ENCODE data around the gene NMNAT3.

NMNAT3 gene

GRCh38 chr3:139577346-139577745 lies 100.4 kb downstream of the NMNAT3 start:
- Histone ChIP-seq H3K36me3 (replicated peaks) (no peaks in the 10 kb centered on the region), H3K27me3 (replicated peaks) (no peaks in the 10 kb centered on the region), H3K4me3 (ENCODE audit: low read depth, low read length) (no peak overlapping the region), H3K27ac (no peak overlapping the region)
- in situ Hi-C loops (cut with HindIII; ENCODE audit: low pct_ligation_motif_present, low sequenced_read_pairs), result no loop called here
- no peak for TF ChIP-seq CTCF (IDR thresholded peaks at IDR 0.05; ENCODE audit: low read depth, low read length, missing control alignments)
- DNase-seq, result no peak

- Histone ChIP-seq H3K36me3 (replicated peaks) (no peaks in the 10 kb centered on the region), H3K27me3 (replicated peaks) (no peaks in the 10 kb centered on the region), H3K4me3 (ENCODE audit: low read depth, low read length) (no peak overlapping the region), H3K27ac (no peak overlapping the region)
- peak; percentile 27 for TF ChIP-seq CTCF (IDR thresholded peaks at IDR 0.05; ENCODE audit: low read depth, low read length, missing control alignments)
- in situ Hi-C loops (cut with HindIII; ENCODE audit: low pct_ligation_motif_present, low sequenced_read_pairs), result no loop called here
- no peak for DNase-seq
These were observed 103.5 kb downstream of the NMNAT3 start for GRCh38 chr3:139574026-139574947.

- Histone ChIP-seq H3K27me3 (replicated peaks) (no peaks in the 10 kb centered on the region), H3K27ac (no peak overlapping the region), H3K4me3 (ENCODE audit: low read depth, low read length) (no peak overlapping the region), H3K36me3 (replicated peaks) (no peaks in the 10 kb centered on the region)
- no peak for DNase-seq
- no peak for TF ChIP-seq CTCF (IDR thresholded peaks at IDR 0.05; ENCODE audit: low read depth, low read length, missing control alignments)
- in situ Hi-C loops (cut with HindIII; ENCODE audit: low pct_ligation_motif_present, low sequenced_read_pairs), result no loop called here
These were observed 104.7 kb downstream of the NMNAT3 start for GRCh38 chr3:139572847-139573672.

- no peak for TF ChIP-seq CTCF (IDR thresholded peaks at IDR 0.05; ENCODE audit: low read depth, low read length, missing control alignments)
- Histone ChIP-seq H3K27ac (no peak overlapping the region), H3K36me3 (replicated peaks) (no peaks in the 10 kb centered on the region), H3K4me3 (ENCODE audit: low read depth, low read length) (no peak overlapping the region), H3K27me3 (replicated peaks) (no peaks in the 10 kb centered on the region)
- in situ Hi-C loops (cut with HindIII; ENCODE audit: low pct_ligation_motif_present, low sequenced_read_pairs), result no loop called here
- DNase-seq, result no peak
These were observed 106.1 kb downstream of the NMNAT3 start for GRCh38 chr3:139571711-139572110.

- H3K4me3 ChIP-seq (ENCODE audit: low read depth, low read length), result no peak overlapping the region
- no peaks in the 10 kb centered on the region for H3K36me3 ChIP-seq (replicated peaks)
- in situ Hi-C loops (cut with HindIII; ENCODE audit: low pct_ligation_motif_present, low sequenced_read_pairs), result no loop called here
- TF ChIP-seq CTCF (IDR thresholded peaks at IDR 0.05; ENCODE audit: low read depth, low read length, missing control alignments), result peak; percentile 78
- H3K27me3 ChIP-seq (replicated peaks), result no peaks in the 10 kb centered on the region
- peak; percentile 21 for DNase-seq
- no peak overlapping the region for H3K27ac ChIP-seq
These were observed 113.4 kb downstream of the NMNAT3 start for GRCh38 chr3:139564294-139564861.
